ENCODE measurements around the gene FBXL16.

The FBXL16 gene

DNA sequence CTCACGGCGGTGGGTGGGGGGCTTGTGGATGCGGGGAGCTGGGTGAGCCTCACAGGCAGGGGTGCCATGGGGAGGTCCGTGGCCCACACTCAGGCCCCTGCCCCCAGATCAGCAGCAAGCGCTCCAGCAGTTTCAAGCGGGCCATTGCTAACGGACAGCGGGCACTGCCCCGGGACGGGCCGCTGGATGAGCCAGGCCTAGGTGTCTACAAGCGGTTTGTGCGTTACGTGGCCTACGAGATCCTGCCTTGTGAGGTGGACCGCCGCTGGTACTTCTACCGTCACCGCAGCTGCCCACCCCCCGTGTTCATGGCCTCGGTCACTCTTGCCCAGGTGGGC is 29.1 kb downstream of the FBXL16 start:
- no peak for DNase-seq

DNA sequence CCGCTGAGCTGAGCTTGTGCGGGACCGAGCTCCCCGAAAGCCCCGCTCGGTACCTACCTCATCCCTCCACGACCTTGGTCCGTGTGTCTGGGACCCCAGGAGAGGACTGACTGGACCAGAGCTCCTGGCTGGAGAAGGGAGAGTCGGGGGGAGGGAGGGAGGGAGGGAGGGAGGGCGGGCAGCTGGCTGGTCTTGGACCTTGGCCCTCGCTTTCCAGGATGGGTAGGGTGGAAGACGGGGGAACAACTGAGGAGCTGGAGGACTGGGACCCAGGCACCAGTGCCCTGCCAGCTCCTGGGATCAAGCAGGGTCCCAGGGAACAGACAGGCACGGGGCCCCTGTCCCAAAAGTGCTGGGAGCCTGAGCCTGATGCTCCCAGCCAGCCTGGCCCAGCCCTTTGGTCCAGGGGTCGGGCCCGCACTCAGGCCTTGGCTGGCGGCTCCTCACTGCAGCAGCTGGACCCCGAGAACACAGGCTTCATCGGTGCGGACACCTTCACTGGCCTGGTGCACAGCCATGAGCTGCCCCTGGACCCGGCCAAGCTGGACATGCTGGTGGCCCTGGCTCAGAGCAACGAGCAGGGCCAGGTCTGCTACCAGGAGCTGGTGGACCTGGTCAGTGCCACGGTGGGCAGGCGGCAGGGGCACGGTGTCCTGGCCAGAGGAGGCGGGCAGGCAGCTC is 29.6 kb downstream of the FBXL16 start:
- DNase-seq = no peak

DNA sequence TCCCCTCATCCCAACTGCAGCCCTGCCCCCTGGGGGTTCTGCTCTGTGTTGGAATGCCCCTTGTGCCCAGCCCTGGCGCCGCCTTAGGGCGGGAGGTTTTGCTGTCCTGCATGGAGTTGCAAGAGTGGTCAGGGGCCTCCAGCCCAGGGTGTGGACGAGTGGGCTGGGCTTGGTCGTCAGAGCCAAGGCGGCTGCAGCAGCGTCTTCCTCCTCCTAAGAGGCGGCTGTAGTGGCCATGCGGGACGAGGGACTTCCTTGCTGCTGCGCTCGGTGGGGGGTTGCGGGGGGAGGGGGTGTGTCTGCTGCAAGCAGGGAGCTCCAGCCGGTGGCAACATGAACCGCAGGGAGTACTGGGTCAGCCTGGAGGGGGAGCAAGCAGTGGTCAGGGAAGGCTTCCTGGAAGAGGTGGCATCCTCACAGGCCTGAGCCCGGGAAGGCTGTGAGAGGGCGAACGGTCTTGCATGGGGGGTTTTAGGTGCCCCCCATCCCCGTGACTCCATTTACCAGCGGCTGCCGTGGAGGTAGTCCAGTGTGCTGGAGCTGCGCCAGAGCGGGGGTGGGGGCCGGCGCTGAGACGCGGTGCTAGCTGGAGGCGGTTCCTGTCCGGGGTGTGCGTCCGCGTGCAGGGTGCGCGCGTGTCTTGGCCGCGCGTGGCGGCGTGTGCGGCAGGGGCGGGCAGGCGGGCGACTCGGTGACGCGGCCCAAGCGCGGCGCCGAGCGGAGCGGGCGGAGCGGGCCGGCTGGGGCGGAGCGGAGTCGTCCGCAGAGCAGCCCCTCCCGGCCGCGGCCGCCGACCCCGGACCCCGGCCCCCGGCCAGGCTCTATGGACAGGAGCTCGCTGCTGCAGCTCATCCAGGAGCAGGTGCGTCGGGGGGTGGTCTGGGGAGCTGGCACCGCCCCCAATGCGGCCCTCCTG is 30.4 kb downstream of the FBXL16 start, which contains the start of gene RHBDL1:
TSS of gene RHBDL1 (plus strand) at position 704 of the 916 bp plus-strand sequence. CDS start at position 824, 120 bp downstream.
- no peak for DNase-seq

DNA sequence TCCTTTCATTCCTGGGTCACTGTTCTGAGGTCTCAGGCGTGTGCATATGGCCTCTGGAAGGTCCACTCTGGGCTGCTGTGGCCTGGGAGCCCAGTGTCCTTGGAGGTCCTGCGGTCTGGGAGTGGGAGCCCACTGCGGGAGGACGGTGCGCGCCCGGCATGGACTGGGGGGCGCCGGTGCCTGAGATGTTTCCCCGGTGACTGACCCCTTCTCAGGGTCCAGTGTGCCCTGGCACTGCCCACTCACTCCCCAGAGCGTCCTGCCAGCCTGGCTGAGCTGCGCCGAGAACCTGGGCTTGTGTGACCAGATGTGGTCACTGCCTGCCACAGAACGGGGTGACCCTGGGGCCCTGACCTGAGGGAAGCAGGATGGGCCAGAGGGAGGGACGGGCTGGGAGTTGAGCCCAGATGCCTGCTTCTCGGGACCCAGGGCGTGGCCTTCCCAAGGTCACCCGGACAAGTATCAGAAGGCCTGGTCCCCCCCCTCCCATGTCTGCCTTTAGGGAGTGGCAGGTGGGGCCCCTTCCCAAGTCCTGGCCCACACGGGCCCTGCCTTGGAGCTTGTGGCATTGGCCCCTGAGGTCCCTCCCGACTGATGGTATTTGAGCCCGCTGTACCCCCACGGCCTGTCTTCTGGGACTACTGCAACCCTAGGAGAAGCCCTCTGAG is 31.3 kb downstream of the FBXL16 start:
- no peak for DNase-seq

DNA sequence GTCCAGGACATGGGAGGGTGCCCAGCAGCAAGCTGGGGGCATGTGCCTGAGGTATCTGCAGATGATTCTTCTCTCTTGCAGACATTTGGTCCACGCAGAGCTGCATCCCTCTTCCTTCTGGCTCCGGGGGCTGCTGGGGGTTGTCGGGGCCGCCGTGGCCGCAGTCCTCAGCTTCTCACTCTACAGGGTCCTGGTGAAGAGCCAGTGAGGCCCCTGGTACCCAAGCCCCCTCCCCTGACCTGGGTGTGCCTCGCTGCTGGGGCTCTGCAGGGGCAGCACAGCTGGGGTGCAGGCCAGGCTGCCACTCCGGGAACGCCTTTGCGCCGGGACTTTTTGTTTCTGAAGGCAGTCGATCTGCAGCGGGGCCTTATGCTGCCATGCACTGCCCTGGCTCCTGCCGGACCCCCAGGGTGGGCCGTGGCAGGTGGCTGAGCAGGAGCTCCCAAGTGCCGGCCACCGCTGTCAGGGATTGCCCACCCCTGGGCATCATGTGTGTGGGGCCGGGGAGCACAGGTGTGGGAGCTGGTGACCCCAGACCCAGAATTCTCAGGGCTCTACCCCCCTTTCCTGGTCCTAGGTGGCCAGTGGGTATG is 32.1 kb downstream of the FBXL16 start:
- DNase-seq = no peak

DNA sequence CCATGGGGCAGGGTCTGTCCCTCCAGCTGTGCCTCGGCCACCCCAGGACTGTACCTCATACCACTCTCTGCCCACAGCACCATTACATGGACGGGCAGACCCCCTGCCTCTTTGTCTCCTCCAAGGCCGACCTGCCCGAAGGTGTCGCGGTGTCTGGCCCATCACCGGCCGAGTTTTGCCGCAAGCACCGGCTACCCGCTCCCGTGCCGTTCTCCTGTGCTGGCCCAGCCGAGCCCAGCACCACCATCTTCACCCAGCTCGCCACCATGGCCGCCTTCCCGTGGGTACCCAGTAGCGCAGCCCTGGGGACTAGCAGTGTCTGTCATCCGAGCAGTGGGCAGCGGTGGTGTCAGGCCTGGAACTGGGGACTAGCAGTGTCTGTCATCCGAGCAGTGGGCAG is 32.8 kb downstream of the FBXL16 start:
- no peak for DNase-seq

DNA sequence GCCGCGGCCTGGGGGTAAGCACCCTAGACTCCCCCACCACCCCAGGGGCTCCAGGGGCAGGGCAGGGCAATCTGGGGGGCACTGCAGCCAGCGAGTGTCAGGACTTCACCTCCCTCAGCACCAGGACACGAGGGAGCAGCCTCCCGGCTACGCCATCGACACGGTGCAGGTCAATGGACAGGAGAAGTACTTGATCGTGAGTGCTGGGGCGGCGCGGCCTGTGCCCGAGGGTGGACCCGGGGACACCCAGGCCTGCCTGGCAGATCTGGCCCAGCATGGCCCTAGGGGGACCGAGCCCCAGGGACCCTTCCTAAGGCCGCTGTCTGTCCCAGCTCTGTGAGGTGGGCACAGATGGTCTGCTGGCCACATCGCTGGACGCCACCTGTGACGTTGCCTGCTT is 33.2 kb downstream of the FBXL16 start:
- DNase-seq = no peak

DNA sequence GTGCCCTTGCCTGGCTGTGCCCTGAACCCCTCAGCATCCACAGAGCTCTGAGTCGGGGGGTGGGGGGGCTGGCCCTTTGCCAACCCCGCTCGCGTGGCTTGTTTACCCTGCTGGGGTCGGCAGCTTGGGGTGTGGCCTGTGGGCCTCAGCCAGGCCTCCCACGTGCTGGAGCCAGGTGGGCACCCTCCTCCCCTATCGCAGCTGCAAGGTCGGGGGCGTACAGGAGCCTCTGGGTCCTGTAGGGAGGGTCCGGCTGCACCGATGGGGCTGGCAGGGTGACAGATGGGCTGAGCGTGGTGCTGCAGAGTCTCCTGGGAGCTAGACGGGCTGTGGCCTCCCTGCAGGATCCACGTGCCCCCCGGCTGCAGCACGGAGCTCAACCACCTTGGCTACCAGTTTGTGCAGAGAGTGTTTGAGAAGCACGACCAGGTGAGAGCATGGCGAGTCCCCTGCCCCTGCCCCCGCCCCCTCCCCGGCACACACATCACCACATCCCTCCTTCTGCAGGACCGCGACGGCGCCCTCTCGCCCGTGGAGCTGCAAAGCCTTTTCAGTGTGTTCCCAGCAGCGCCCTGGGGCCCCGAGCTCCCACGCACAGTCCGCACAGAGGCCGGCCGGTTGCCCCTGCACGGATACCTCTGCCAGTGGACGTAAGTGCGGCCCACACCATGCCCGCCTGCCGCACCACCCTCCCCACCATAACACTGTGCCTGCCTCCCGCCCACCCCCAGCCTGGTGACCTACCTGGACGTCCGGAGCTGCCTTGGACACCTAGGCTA is 34.1 kb downstream of the FBXL16 start:
- DNase-seq = no peak

DNA sequence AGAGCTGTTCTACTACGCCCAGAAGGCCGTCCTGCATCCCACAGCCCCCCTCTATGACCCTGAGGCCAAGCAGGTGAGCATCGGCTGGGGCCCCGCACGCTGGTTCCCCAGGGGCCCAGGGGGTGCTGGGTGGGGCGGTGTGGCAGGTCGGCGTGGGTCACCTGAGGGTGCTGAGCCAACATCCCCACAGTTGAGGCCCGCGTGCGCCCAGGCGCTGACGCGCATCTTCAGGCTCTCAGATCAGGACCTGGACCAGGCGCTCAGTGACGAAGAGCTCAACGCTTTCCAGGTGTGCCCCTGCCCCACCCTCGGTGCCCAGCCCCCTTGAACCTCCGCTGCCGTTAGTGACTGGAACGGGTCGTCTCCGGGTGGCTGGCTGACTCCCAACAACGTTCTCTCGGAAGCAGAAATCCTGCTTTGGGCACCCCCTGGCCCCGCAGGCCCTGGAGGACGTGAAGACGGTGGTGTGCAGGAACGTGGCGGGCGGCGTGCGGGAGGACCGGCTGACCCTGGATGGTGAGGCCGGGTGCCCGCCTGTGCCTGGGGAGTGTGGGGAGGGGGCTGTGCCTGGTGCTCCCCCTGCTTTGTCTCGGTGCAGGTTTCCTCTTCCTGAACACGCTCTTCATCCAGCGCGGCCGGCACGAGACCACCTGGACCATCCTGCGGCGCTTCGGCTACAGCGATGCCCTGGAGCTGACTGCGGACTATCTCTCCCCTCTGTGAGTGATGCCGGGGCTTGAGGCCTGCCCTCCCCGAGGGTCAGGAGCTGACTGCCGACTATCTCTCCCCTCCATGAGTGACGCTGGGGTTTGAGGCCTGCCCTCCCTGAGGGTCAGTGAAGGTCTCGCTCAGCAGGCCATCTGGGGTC is 34.9 kb downstream of the FBXL16 start:
- DNase-seq = no peak

DNA sequence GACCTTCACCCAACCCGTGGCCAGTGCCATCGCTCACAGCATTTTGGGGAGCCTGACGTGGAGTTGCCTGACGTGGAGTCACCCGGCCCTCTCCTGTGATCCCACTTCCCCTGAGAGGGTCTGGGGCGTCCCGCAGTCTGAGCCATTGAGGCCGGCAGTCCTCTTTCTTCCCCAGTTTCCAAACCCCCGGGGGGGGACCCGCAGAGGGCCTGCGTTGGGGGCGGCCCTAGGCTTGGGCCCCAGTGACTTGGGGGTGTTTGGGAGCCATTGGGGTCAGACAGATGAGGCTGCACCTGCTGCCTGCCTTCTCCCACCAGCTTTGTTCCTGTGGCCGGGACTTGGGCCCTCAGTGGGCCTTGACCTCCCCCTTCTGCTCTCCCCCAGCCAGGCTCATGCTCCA is 35.9 kb downstream of the FBXL16 start:
- no peak for DNase-seq

DNA sequence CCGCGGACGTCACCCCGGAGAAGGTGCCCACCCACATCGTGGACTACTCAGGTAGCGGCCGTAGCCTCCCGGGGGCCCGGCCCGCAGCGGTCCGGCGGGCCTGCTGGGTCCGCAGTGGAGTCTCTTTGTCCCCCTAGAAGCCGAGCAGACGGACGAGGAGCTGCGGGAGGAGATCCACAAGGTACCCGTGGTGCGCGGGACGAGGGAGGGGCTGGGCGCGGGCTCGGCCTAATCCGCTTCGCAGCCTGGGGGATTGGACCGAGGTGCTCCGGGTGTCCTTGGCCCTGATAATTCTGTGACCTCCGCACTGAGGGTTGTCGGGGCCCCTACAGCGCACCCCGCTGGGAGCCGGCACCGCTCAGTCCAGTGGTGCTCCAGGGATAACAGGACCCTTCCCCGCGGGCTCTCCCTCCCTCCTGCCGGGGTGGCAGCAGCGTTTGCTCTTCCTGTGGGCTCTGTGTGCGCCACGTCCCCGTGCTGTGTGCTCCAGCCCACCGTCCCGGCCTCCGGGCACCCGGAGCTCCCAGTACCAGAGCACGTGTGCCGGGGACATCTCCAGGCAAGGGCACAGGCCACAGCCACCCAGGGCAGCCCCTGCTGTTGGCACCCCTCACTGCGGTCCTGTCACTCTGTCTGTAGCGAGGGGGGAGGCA is 37.0 kb downstream of the FBXL16 start:
- no peak for DNase-seq

DNA sequence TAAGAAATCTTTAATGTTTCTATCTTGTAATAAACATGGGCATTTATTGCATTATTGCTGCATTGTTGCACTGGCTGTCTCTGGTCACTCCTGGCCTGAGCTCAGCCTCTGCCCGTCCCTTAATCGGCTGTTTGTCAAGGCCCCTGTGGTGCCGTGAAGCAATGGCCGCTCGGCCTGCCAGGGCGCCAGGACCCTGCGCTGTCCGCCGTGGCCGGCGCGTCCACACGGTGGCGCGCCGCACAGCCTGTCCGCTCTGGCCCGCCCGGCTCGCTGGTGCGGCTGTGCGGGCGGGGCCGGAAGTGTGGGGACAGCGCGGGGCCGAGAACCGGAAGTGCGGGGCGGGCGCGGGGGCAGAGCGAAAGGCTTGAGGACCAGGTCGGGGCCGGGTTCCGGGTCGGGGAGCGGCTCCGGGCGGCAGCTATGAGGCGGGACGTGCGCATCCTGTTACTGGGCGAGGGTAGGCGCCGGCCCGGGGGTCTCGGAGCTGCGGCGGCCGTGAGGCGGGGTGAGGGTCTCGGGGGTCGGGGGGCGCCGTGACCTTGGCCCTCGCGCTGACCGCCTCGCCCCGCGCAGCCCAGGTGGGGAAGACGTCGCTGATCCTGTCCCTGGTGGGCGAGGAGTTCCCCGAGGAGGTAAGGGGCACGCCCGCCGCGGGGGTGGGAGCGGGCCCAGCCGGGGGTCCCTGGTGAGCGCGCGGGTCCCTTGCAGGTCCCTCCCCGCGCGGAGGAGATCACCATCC is 37.7 kb downstream of the FBXL16 start, which contains the start of gene RHOT2:
TSS of gene RHOT2 (plus strand) at position 353 of the 739 bp plus-strand sequence. CDS start at position 421, 68 bp downstream.
- DNase-seq = peak; percentile 89

DNA sequence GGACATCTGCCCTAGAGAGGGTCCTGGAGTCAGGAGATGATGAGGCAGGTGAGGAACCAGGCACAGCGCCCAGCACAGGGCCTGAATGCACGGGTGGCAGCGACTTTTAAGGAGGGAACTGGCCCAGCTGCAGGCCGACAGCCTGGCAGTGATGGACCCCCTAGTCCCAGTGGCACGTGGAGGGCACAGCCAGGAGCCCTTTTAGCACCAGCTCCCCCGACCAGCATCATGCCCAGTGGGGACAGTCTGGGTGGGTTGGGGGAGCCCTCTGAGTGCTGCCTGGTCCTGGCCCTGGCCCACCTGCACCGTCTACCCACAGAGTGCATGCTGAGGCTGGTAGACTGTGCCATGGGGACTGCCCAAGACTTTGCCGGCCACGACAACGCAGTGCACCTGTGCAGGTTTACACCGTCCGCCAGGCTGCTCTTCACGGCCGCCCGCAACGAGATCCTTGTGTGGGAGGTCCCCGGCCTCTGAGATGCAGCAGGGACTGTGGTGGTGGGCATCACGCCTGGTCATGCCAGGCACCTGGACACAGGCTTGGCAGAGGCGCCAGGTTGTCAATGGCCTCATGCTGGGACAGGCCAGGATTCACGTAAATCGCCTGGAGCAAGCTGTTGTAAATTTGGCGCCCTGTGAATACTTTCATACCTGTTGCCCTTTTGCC is 38.4 kb downstream of the FBXL16 start:
- no peak for DNase-seq

DNA sequence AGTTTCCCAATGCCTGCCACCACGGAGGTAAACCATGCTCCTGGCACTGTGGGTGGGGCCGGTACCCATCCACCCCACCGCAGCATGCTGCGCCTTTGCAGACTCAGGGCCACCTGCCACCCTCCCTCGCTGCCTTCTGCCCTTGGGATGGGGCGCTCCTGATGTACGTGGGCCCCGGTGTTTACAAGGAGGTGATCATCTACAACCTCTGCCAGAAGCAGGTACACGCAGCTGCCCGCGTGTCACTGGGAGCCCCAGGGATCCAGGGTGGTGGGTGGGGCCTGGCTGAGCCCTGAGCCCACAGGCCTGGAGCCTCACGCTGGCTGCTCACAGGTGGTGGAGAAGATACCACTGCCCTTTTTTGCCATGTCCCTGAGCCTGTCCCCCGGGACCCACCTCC is 39.0 kb downstream of the FBXL16 start:
- DNase-seq = no peak

DNA sequence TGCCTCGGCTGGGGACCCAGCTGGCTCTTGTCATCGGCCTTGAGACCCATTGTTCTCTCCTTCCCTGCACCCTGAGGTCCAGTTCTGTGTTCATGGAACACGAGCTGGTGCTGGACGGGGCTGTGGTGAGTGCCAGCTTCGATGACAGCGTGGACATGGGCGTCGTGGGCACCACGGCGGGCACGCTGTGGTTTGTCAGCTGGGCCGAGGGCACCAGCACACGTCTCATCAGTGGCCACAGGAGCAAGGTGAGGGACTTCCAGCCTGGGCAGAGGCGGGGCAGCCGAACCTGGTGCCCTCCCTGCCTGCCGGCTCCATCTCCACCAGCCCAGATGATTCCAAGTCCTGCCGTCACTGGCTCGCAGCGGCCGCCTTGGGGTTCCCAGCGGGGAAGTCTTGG is 43.0 kb downstream of the FBXL16 start:
- no peak for DNase-seq

DNA sequence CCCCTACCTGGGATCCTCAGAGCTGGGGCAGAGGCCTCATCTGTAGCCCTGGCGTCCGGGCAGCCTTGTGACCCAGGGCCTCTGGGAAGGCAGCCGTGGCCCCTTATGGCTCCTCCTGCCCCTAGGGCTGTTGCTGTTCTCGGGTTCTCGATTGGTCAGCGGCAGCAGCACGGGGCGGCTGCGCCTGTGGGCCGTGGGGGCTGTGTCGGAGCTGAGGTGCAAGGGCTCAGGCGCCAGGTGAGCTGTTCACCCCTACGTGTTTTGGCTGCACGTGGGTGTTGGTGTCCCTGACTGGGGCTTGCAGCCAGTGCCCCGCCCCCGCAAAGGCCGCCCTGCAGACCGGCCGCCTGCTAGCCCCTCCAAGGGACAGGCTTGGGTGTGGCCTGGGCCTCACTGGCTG is 43.5 kb downstream of the FBXL16 start:
- no peak for DNase-seq

DNA sequence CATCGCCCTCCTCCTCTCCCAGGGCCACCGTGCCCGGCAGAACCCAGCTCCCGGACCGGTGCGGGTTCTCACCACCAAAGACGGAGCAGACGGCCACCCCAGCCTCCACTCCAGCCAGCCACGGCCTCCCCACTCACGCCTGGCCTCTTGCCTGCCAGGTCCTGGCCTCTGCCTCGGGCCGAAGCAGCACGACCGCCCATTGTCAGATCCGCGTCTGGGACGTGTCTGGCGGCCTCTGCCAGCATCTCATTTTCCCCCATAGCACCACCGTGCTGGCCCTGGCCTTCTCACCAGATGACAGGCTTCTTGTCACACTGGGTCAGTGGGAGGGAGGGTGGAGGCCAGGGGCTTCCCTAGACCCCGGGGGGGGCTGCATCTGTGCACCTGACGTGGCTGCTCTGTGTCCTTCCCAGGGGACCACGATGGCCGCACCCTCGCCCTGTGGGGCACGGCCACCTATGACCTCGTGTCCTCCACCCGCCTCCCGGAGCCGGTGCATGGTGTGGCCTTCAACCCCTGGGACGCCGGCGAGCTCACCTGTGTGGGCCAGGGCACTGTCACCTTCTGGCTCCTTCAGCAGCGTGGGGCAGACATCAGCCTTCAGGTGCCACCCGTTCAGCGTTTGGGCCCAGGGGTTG is 44.3 kb downstream of the FBXL16 start:
- no peak for DNase-seq

DNA sequence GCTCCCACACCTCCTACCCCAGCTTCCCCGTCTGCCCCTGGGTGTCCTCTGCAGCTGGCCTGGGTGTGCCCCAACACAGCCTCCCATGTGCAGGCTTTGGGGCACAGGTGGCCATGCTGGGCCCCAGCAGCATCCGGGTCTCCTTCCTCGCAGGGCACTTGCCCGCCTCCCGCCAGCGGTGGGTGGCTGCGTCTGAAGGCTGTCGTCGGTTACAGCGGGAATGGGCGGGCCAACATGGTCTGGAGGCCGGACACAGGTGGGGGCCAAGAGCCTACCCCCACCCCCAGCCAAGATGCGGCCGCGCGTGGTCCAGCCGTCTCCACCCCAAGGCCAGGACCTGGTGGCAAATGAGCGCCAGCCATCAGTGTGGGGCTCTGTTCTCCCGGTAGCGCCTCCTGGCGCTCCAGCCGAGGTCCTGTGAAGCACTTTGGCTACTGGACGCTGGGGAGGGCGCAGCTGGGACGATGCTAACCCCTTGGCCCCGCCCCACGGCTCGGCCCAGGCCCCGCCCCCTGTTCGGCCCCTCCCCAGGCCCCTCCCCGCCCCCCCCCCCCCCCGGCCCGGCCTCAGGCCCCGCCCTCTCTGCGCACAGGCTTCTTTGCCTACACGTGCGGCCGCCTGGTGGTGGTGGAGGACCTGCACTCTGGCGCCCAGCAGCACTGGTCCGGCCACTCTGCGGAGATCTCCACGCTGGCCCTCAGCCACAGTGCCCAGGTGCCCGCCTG is 45.0 kb downstream of the FBXL16 start:
- peak; percentile 74 for DNase-seq
